Measurements from ENCODE around the gene STAT5A.

DNA sequence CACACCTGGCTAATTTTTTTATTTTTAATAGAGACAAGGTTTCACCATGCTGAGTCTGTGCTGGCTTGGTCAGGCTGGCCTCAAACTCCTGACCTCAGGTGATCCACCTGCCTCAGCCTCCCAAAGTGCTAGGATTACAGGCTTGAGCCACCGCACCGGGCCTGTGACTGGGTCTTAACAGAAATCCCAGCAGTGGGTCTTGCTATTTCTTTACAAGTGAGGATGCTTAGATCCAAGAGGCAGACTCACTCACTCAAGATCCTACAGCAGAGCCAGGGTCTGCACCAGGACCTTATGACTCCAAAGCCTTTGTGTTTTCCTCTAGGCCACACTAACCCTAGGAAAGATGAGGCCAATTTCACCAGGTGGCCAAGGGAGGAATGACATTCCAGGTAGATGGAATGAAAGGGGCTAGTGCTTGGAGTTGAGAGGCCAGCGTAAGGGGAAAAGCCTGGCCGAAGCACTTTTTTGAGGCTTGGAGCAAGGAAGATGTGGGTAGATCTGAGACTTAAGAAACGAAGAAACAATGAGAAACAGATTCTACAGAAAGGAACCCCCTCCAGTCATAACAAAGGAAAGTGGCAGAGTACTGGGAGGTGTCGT is 5.7 kb upstream of the STAT5A start:
- TF ChIP-seq EP300 (IDR thresholded peaks at IDR 0.05) (no peak), CTCF (IDR thresholded peaks at IDR 0.05) (no peak), POLR2AphosphoS5 (IDR thresholded peaks at IDR 0.05) (no peak)

All from esophagus muscularis mucosa (tissue), 4 donors.